OCI-LY1 (cell line): ENCODE results near the gene DNAH8.

ENCODE experiments used
- H2AFZ ChIP-seq: fragments of 200-600 bp; sonication (generic), shearing (Covaris generic); 2 replicates; pipeline ENCODE4 v1.6.0; 2014; ENCODE audit warnings: antibody characterized with exemption, mild to moderate bottlenecking, low read length
- H3F3A ChIP-seq: fragments of 200-600 bp; sonication (generic), shearing (Covaris generic); 2 replicates; pipeline ENCODE4 v1.6.0; 2014; ENCODE audit warnings: mild to moderate bottlenecking, antibody characterized with exemption, low read length, moderate library complexity; ENCODE audit not compliant: insufficient read depth
- H3K27ac ChIP-seq: fragments of 200-600 bp; sonication (generic); 2 replicates; pipeline ENCODE4 v1.5.1; 2014; ENCODE audit warnings: low read length, mixed run types, mild to moderate bottlenecking, low read depth; ENCODE audit not compliant: poor library complexity, severe bottlenecking
- H3K27me3 ChIP-seq: fragments of 200-600 bp; sonication (generic); 2 replicates; pipeline ENCODE4 v1.6.0; 2014; ENCODE audit warnings: antibody characterized with exemption, mild to moderate bottlenecking, low read length, moderate library complexity; ENCODE audit not compliant: insufficient read depth
- H3K36me3 ChIP-seq: fragments of 200-600 bp; sonication (generic); 2 replicates; pipeline ENCODE4 v1.6.1; 2014; ENCODE audit warnings: mild to moderate bottlenecking, antibody characterized with exemption, low read length, moderate library complexity, mixed read lengths; ENCODE audit not compliant: insufficient read depth
- H3K4me1 ChIP-seq: fragments of 200-600 bp; sonication (generic); 2 replicates; pipeline ENCODE4 v1.5.1; 2014; ENCODE audit warnings: mild to moderate bottlenecking, low read length, moderate library complexity; ENCODE audit not compliant: insufficient read depth, severe bottlenecking
- H3K4me2 ChIP-seq: fragments of 200-600 bp; sonication (generic), shearing (Covaris generic); 2 replicates; pipeline ENCODE4 v1.6.1; 2014; ENCODE audit warnings: low read length
- H3K4me3 ChIP-seq: fragments of 200-600 bp; sonication (generic); 2 replicates; pipeline ENCODE4 v1.5.1; 2014; ENCODE audit warnings: low read length, low read depth, mild to moderate bottlenecking, mixed read lengths; ENCODE audit not compliant: poor library complexity, severe bottlenecking
- H3K79me2 ChIP-seq: fragments of 200-600 bp; shearing (Covaris generic); 2 replicates; pipeline ENCODE4 v1.6.1; 2016; ENCODE audit warnings: mixed run types, low read length, mixed read lengths; ENCODE audit not compliant: insufficient read depth
- H3K9ac ChIP-seq: fragments of 200-600 bp; sonication (generic), shearing (Covaris generic); 2 replicates; pipeline ENCODE4 v1.6.1; 2014; ENCODE audit warnings: mild to moderate bottlenecking, low read length, mixed read lengths
- H3K9me2 ChIP-seq: fragments of 200-600 bp; sonication (generic), shearing (Covaris generic); 2 replicates; pipeline ENCODE4 v1.6.1; 2014; ENCODE audit warnings: low read depth, mild to moderate bottlenecking, low read length, mixed read lengths
- H3K9me3 ChIP-seq: fragments of 200-600 bp; shearing (Covaris generic); 2 replicates; pipeline ENCODE4 v1.6.1; 2014; ENCODE audit warnings: low read length, mixed read lengths
- H4K20me1 ChIP-seq: fragments of 200-600 bp; sonication (generic), shearing (Covaris generic); 2 replicates; pipeline ENCODE4 v1.6.0; 2016; ENCODE audit warnings: mild to moderate bottlenecking, low read length; ENCODE audit not compliant: insufficient read depth
- CTCF ChIP-seq: fragments of 200-600 bp; sonication (generic), shearing (Covaris generic); IDR thresholded peaks from 2 replicates; pipeline ENCODE4 v1.5.1; 2017; ENCODE audit warnings: mild to moderate bottlenecking, antibody characterized with exemption, low read length, moderate library complexity, mixed read lengths
- EZH2 ChIP-seq: fragments of 200-600 bp; sonication (generic), shearing (Covaris generic); IDR thresholded peaks from 2 replicates; pipeline ENCODE4 v1.8.0; 2017; ENCODE audit warnings: borderline replicate concordance, mixed run types, mild to moderate bottlenecking, antibody characterized with exemption, low read length, moderate library complexity, mixed read lengths

DNAH8 gene

GRCh38 chr6:39074486-39074885 is 359.4 kb downstream of the DNAH8 start:
- Histone ChIP-seq H3F3A (no peaks in the 10 kb centered on the region), H3K9ac (no peak overlapping the region)
- TF ChIP-seq CTCF (no peak), EZH2 (no peak)

DNA sequence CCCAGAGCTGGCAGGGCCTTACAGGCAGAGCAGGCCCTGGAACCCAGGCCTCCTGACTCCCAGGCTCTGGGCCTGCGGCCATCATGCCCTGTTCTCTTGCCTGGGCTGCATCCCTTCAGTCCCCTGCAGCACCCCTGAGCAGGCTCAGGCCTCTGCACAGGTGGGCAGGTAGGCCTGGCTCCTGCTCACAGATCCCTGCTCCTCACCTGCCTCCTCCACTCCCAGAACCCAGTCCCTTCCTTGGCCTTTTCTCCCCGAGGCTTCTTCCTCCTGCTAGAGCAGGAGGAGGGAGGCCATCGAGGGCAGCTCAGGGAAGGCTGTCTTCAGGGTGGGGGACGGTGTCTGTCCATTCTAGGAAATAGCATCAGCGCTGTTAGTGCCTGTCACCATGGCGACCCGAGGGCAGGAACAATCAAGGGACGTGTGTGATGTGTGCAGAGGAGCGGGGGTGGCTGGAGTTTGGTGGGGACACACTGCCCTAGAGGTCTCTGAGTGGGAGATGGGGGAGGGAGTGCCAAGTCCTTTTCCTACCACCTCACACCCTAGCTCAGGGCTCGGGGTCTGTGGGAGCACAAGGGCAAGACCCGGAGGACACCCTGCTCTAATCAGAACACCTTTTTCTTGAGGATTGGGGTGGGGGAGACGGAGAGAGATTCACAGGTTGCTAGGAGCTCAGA is 360.0 kb downstream of the DNAH8 start:
- H3K36me3 ChIP-seq = no peaks in the 10 kb centered on the region
- H3K27ac ChIP-seq = no peak overlapping the region
- H4K20me1 ChIP-seq = no peaks in the 10 kb centered on the region
- H3K9me2 ChIP-seq = no peaks in the 10 kb centered on the region
- H3K27me3 ChIP-seq = no peaks in the 10 kb centered on the region
- H3K79me2 ChIP-seq = no peaks in the 10 kb centered on the region
- no peaks in the 10 kb centered on the region for H3F3A ChIP-seq
- no peak overlapping the region for H3K9ac ChIP-seq
- H3K4me3 ChIP-seq = no peak overlapping the region
- no peak for TF ChIP-seq EZH2
- TF ChIP-seq CTCF = no peak
- no peak overlapping the region for H2AFZ ChIP-seq
- H3K4me1 ChIP-seq = no peaks in the 10 kb centered on the region
- no peak overlapping the region for H3K4me2 ChIP-seq
- H3K9me3 ChIP-seq = no peaks in the 10 kb centered on the region

More at GRCh38 chr6:39074486-39074885, 359.4 kb downstream of the DNAH8 start:
- no peaks in the 10 kb centered on the region for H3K79me2 ChIP-seq
- no peaks in the 10 kb centered on the region for H3K27me3 ChIP-seq
- no peak overlapping the region for H2AFZ ChIP-seq
- H4K20me1 ChIP-seq = no peaks in the 10 kb centered on the region
- no peaks in the 10 kb centered on the region for H3K9me2 ChIP-seq
- no peak overlapping the region for H3K27ac ChIP-seq
- no peaks in the 10 kb centered on the region for H3K36me3 ChIP-seq
- H3K9me3 ChIP-seq = no peaks in the 10 kb centered on the region
- H3K4me1 ChIP-seq = no peaks in the 10 kb centered on the region
- no peak overlapping the region for H3K4me3 ChIP-seq
- no peak overlapping the region for H3K4me2 ChIP-seq

DNA sequence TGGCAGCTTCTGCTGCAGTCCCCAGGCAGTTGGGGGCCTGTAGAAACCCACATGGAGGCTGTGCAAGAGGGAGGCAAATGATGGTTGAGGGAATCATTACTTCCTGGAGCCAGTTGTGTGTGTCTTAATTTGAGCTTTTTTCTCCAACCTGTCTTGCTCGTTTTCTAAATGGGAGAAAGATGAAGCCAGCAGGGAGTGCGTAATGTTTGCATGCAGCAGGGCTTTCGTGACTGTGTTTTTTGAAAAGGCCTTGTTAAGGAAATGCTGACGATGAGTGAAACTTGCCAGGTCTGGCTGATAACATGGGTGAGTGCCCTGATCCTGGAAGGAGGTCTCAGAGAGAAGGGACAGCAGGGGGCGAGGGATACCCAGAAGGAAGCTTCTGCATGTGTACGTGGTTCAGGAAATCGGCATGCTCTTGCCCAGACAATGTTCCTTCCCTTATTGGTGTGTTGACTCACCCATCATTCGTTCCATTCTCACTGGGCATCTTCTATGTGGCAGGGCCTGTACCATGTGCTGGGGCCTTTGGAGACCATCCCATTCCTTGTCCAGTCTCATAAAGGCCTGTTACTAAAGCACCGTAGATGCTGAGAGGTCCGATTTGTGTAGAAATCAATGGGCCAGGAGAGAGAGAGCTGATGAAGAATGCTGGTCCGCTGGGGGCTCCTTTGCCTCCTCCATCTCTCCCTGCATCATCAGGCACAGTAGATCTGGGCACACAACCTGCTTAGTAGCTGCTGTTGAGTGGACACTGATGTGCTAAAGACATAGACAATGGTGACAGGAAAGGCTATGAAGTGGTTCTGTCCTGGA is 360.9 kb downstream of the DNAH8 start:
- H3K9me2 ChIP-seq = no peaks in the 10 kb centered on the region
- H2AFZ ChIP-seq = no peak overlapping the region
- no peaks in the 10 kb centered on the region for H3K9me3 ChIP-seq
- no peak for TF ChIP-seq CTCF
- TF ChIP-seq EZH2 = no peak
- H3K4me2 ChIP-seq = no peak overlapping the region
- H3K4me1 ChIP-seq = no peaks in the 10 kb centered on the region
- H3K4me3 ChIP-seq = no peak overlapping the region
- no peaks in the 10 kb centered on the region for H3K79me2 ChIP-seq
- H3F3A ChIP-seq = no peaks in the 10 kb centered on the region
- no peaks in the 10 kb centered on the region for H3K36me3 ChIP-seq
- no peak overlapping the region for H3K9ac ChIP-seq
- H3K27me3 ChIP-seq = no peaks in the 10 kb centered on the region
- no peaks in the 10 kb centered on the region for H4K20me1 ChIP-seq
- no peak overlapping the region for H3K27ac ChIP-seq
